DMS79 treated with DMSO at 0.1 percent for 48 hours (cell line): ENCODE measurements around the gene KCNAB1.

Source experiments
- DNase-seq: peaks from one replicate; lab custom pipeline; 2025; lab: John Stamatoyannopoulos, UW

KCNAB1 gene

GRCh38 chr3:156492801-156493261, 372.5 kb downstream of the KCNAB1 start:
- no peak for DNase-seq

GRCh38 chr3:156493887-156494286, 373.5 kb downstream of the KCNAB1 start:
- no peak for DNase-seq

DNA sequence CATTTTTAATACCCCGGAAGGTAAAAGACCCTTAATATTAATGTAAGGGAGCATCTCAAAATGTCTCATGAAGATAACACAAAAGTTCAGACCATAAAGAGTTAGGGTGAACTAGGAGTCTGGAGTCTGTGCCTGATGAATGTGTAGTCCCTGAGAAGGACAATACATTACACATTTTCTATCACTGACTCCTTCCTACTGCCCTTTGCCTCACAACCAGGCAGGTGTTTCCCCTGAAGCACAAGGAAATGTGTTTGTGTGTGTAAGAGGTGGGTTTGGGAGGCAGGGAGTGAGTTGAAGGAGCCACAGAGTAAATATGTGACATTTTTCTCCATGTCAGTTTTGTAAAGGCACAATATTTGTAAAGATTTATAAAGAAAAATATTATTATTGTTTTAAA, 375.4 kb downstream of the KCNAB1 start:
- no peak for DNase-seq

DNA sequence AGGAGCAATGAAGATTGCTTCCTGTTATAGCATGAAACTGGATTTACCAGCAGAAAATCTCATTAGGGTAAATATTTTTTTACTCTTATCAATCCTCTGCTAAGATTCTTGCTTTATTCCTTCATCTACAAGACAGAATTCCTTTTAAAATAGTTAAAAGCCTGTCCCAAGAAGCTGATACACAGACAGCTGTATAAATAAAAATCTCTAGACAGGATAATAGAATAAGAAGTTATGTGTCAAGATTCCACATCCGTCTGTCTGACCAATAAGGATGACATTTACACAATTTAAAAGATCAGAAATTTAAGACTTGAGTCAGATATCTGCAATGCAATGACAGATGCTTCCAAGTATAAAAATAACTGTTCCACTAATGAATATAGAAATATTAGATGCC, 376.9 kb downstream of the KCNAB1 start:
- DNase-seq, result no peak

GRCh38 chr3:156498307-156498706, 377.9 kb downstream of the KCNAB1 start:
- DNase-seq, result no peak

DNA sequence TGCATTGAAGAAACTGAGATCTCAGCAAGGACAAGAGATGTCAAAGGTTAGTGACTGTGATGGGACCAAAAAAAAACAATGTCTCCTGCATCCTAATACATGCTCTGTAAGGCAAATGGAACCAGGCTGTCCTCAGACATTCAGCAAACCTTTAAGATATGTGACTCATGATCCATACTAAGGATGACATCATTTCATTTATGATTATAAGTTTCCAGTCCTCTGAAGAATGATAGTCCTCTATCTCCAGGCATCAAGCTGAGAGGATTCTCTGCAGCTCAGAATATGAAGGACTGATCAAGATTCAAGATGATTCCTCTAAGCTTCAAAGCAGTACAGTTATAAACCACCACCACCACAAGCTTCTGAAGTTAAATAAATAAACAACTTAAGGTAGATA, 386.9 kb downstream of the KCNAB1 start:
- DNase-seq, result no peak

- peak; percentile 80 for DNase-seq
These were observed 389.1 kb downstream of the KCNAB1 start for GRCh38 chr3:156509189-156510174.

GRCh38 chr3:156511987-156512677, 391.8 kb downstream of the KCNAB1 start:
- DNase-seq, result no peak

- no peak for DNase-seq
These were observed 393.2 kb downstream of the KCNAB1 start for GRCh38 chr3:156513619-156514018.

- peak; percentile 13 for DNase-seq
These were observed 395.9 kb downstream of the KCNAB1 start for GRCh38 chr3:156516284-156516683.

GRCh38 chr3:156516961-156517360, 396.6 kb downstream of the KCNAB1 start:
- no peak for DNase-seq

DNA sequence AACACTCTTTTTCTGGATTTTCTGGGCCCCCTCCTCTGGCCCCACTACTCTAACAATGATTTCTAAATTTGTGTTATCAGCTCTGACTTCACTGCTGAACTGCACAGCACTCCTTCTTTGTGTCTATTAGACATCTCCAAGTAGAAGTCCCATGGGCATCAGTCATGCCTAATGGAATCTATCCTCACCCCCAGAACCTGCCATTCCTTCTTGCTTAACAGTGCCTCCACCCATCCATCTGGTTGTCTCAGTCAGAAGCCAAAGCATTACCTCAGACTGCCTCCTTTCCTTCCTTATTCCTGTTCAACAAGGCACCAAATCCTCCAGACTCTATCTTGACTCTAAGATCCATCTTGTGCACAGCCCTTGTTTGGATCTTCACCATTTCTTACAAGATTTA, 398.3 kb downstream of the KCNAB1 start:
- DNase-seq, result peak; percentile 40

DNA sequence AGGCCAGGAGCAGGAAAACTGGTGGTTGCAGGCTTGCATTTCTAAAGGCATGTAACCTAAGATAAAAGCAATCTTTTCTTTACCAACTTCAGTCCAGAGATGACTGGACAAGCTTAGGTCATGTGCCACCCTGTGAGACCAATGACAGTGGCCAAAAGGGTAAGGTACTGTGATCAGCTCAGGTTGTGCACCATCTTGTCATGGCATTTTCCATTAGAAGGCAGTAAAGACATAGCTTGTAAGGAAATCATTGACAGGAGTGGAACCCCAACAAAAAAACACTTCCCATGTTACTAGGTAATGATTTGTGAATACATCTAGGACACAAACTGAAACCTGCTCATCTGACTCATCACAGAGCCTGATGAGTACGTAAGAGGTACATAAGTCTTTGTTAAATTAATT, 399.4 kb downstream of the KCNAB1 start:
- no peak for DNase-seq

DNA sequence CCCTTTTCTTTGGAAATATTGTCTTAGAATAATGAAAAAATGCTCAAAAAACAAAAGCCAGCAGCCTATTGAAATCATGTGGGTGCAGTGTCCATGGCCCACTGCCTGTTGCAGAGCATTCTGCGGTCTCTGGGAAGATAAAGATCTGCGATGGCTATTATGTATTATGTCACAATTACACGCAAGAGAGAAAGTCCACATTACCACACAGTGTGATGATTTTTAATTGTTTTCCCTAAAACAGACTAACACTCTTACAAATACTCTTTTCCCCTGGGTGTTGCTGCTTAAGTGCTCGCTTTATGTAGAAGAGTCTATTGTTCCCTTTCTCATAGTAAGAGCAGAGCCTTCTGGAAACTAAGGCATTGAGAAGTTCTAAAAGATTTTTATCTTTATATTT, 402.3 kb downstream of the KCNAB1 start:
- DNase-seq, result no peak

DNA sequence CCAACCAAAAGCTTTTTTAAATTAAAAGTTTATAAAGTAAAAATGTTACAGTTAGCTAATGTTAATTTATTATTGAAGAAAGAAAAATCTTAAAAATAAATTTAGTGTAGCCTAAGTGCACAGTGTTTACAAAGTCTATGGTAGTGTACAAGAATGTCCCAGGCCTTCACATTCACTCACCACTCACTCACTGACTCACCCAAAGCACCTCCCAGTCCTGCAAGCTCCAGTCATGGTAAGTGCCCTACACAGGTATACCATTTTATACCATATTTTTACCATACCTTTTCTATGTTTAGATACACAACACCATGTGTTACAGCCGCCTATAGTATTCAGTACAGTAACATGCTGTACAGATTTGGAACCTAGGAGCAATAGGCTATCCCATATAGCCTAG, 405.4 kb downstream of the KCNAB1 start:
- no peak for DNase-seq

DNA sequence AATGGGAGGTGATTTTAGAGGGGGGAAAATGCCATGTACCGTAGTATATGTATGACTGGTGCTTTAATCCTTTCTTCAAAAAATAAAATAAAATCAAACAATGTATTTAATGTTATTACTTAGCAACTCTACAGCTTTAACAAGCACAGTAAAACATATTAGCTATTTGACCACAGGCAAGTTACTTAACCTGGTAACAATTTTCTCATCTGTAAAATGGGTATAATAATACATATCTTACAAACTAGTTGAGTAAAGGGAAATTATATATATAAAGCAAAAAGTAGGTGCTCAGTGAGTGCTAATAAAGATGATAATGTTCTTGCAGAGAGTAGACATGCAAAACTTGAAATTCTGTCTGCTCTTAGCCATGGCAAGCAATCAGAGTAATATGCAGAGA, 406.7 kb downstream of the KCNAB1 start:
- no peak for DNase-seq

DNA sequence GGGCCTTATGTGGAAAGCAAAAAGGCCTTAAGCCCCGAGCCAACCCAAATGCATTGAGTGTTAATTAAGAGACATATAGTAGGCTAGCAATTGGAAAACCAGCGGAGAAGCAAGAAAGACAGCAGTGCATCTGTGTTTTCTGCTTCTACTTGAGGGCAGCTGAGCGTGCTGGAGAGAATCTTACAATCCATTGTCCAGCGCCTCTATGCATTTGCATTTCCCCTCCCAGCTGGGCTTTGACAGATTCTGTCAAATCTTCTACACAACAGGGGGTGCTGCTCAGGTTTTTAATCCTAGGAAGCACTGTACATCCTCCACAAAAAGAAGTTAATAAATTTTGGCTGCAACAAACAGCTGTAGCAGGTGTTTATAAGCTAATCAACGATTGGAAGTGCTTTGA, 410.6 kb downstream of the KCNAB1 start:
- DNase-seq, result no peak

GRCh38 chr3:156532730-156533129, 412.4 kb downstream of the KCNAB1 start:
- DNase-seq, result no peak

GRCh38 chr3:156533205-156533604, 412.8 kb downstream of the KCNAB1 start:
- DNase-seq, result no peak

DNA sequence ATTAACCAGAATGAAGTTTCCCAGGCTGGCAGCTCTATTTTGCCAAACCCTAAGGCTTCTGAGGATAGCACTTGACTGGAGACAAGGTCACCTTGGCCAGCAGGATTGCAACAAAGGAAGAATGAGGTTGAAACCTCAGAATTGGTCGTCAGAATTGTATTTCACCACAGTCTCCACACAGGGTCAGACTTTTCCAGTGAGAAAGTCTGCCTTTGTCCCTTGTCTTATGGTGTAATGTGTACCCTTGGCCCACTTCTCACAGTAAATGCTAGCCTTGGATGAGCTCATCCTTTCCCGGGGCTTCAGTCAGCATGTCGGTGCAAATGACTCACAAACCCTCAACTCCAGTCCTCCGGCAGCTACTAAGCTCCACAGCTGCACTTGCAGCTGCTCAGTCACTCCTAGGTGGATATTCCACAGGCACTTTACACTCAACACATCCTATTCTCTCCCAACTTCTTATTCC, 414.8 kb downstream of the KCNAB1 start:
- no peak for DNase-seq

GRCh38 chr3:156535798-156536197, 415.4 kb downstream of the KCNAB1 start:
- DNase-seq, result no peak

GRCh38 chr3:156536524-156537316, 416.3 kb downstream of the KCNAB1 start:
- DNase-seq, result no peak
